Thoracic aorta (tissue), 2 donors: ENCODE measurements around the gene OPRL1. TPM values are rescaled to one million over a fixed set of nuclear protein-coding genes. Genes with fewer than 3 reads are reported as not detected.

Experiments
- ATAC-seq: fragments of 150-250 bp; one replicate; pipeline ENCODE4 v1.8.0; 2017; ENCODE audit warnings: low read depth; ENCODE audit not compliant: insufficient number of reproducible peaks, low FRiP score
- DNase-seq: peaks from one replicate; pipeline ENCODE4 v3.0.0-alpha.2; 2020; ENCODE audit warnings: low spot score
- H3K27ac ChIP-seq, 2 donors: fragments of 200-600 bp; sonication (generic); 1 replicate in 1 of 2; 2 replicates in 1 of 2; pipeline ENCODE4 v1.5.1; 2016; ENCODE audit warnings: mild to moderate bottlenecking in 2 of 2, moderate library complexity in 2 of 2
- H3K27me3 ChIP-seq: fragments of 200-600 bp; sonication (generic); replicated peaks from 2 replicates; pipeline ENCODE4 v1.6.0; 2016; ENCODE audit warnings: mild to moderate bottlenecking; ENCODE audit not compliant: insufficient read depth
- H3K36me3 ChIP-seq: fragments of 200-600 bp; sonication (generic); one replicate; pipeline ENCODE4 v1.5.1; 2016
- H3K4me1 ChIP-seq, 2 donors: fragments of 200-600 bp; sonication (generic); 1 replicate in 1 of 2; 2 replicates in 1 of 2; pipeline versions ENCODE4 v1.5.1 to v1.6.0; 2016; ENCODE audit warnings: low read depth in 2 of 2, mild to moderate bottlenecking in 1 of 2; ENCODE audit not compliant: control insufficient read depth in 1 of 2
- H3K4me3 ChIP-seq: fragments of 200-600 bp; sonication (generic); 2 replicates; pipeline ENCODE4 v1.5.1; 2016; ENCODE audit warnings: mild to moderate bottlenecking
- H3K9me3 ChIP-seq: fragments of 200-600 bp; sonication (generic); 2 replicates; pipeline ENCODE4 v1.5.1; 2016
- CTCF ChIP-seq: fragments of 200-600 bp; sonication (generic); IDR thresholded peaks from one replicate; pipeline ENCODE4 v1.5.1; 2019; ENCODE audit warnings: antibody characterized with exemption
- total RNA-seq, 2 donors: library from RNA; depleted of rRNA; stranded (reverse); fragments of >200 nt; gene quantifications; one replicate each; pipeline versions ENCODE4 v1.1.0 to v1.2.3, GENCODE V29; 2016

OPRL1 gene
- total RNA-seq, 2 donors from 2014 or later: 1.1 to 3.2 TPM

DNA sequence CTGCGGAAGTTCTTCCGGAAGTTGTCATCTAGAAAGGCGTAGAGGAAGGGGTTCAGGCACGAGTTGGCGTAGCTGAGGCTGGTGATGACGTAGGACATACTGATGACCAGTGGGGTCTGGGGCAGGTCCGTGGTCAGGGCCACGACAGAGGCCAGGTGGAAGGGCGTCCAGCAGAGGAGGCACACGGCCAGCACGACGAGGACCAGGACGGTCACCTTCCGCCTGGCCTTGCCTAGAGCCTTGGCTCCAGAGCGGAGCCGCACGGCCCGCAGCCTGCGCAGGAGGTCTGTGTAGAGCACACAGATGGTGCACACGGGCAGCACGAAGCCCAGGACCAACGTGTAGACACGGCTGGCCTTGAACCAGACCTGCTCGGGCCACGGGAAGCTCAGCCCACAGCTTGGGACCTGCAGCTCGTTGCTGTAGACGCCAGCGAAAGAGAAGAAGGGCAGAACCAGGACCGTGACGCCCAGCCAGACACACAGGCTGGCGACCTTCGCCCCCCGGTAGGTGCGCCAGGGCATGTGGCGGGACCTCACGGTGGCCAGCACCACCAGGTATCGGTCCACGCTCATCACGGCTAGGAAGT is 26.1 kb downstream of the OPRL1 start:
- no peaks in the 10 kb centered on the region for H3K27me3 ChIP-seq
- H3K4me3 ChIP-seq: no peak overlapping the region
- no peak overlapping the region for H3K27ac ChIP-seq
- H3K4me1 ChIP-seq: no peaks in the 10 kb centered on the region
- ATAC-seq (no peak), DNase-seq (no peak)
- no peaks in the 10 kb centered on the region for H3K9me3 ChIP-seq
- no peak for TF ChIP-seq CTCF
- no peaks in the 10 kb centered on the region for H3K36me3 ChIP-seq

GRCh38 chr20:64106435-64106961 is 26.6 kb downstream of the OPRL1 start:
- no peaks in the 10 kb centered on the region for H3K36me3 ChIP-seq
- H3K27ac ChIP-seq: no peak overlapping the region
- no peak for TF ChIP-seq CTCF
- H3K27me3 ChIP-seq: no peaks in the 10 kb centered on the region
- DNase-seq: no peak
- no peaks in the 10 kb centered on the region for H3K4me1 ChIP-seq
- H3K9me3 ChIP-seq: no peaks in the 10 kb centered on the region
- ATAC-seq: no peak
- no peak overlapping the region for H3K4me3 ChIP-seq

DNA sequence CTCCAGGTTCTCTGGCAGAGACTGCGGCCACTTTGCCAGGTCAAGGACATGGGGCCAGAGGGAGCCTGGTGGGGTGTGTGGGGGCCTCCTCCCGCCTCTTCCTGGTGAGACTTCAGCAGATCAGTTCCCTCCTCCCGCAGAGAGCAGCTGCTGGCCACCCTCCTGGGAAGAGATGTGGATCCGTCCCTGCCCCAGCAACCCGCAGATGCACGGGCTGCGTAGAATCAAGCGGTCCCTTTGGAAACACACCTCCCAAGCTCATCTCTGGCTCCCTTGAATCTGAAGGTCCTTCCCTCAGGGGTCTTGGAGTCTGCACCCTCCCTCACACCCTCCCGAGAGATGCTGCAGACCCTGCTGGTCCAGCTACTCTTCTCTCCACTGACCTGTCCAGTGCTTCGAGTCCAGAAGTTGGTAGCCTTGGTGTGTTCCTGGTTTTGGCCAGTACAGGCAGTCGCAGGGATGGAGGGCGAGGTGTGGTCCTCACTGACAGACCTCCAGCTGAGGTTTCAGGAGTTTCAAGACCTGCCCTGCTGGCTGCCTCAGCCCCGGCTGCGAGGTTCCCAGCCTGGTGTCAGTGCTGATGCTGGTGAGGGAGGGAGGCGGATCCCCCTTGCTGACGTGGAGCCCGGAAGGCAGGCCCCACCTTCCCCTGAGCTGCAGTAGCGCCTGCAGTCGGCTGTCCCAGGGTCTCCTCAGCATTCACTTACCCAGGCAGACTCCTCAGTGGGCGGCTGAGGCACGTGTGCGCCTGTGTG is 27.3 kb downstream of the OPRL1 start, which contains the start of gene NPBWR2:
NPBWR2 (minus strand) TSS at position 585 of the 755 bp plus-strand sequence. CDS start 734 bp downstream, outside the sequence.
- TF ChIP-seq CTCF: no peak

DNA sequence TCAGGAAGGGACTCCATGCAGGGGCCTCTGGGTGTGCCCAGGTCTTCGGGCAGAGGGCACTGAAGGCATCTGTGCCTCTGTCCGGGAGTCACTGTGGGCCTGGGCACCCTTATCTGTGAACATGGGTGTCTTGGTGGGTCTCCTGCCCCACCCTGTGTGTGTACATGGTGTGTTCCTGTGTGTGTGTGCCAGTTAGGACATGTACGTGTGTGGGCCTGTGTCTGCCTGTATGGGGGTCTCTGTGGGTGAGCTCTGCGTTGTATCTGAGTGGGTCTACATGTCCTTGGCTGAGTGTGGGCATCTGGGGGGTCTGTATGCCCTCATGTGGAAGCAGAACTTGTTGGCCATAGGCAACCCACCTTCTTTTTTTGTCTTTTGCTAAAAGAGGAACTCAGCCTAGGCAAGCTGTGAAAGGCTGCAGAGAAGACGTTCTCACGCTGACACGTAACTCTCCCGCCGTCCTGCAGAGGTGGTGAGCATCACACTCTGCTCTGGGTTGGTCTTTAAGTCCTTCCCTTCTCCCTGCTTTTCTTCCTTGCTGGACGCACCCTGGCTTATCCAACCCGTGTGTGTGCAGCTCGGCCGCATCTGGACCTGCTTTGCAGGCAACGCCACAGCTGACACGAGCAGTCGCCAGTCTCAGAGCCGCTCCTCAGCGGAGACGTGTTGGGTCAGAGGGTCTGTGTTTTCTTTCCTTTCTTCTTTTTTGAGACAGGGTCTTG is 28.0 kb downstream of the OPRL1 start:
- DNase-seq (no peak), ATAC-seq (no peak)
- Histone ChIP-seq H3K4me3 (no peak overlapping the region), H3K27me3 (no peaks in the 10 kb centered on the region), H3K36me3 (no peaks in the 10 kb centered on the region), H3K4me1 (no peaks in the 10 kb centered on the region), H3K9me3 (no peaks in the 10 kb centered on the region), H3K27ac (no peak overlapping the region)
- TF ChIP-seq CTCF: no peak

More for the DNA sequence above, 27.3 kb downstream of the OPRL1 start, which contains the start of gene NPBWR2:
- Histone ChIP-seq H3K9me3 (no peaks in the 10 kb centered on the region), H3K27me3 (no peaks in the 10 kb centered on the region), H3K36me3 (no peaks in the 10 kb centered on the region), H3K4me3 (no peak within 1 kb of the TSS), H3K27ac (no peak within 1 kb of the TSS), H3K4me1 (no peaks in the 10 kb centered on the region)
- no peak for DNase-seq
- no peak for ATAC-seq
